Thyroid gland (tissue), 4 donors: ENCODE results near the gene PHB1. TPM values are rescaled to one million over a fixed set of nuclear protein-coding genes. Genes with fewer than 3 reads are reported as not detected.

ENCODE experiments used
- DNase-seq, 2 donors: peaks; one replicate each; pipeline ENCODE4 v3.0.0-alpha.2; 2019
- H3K27ac ChIP-seq, 3 donors: fragments of 200-600 bp; sonication (generic); 1 replicate in 2 of 3; 2 replicates in 1 of 3; pipeline ENCODE4 v1.5.1; 2016 to 2019; ENCODE audit warnings: mild to moderate bottlenecking in 1 of 3, moderate library complexity in 1 of 3
- H3K27me3 ChIP-seq: fragments of 200-600 bp; sonication (generic); one replicate; pipeline ENCODE4 v1.5.1; 2019
- H3K36me3 ChIP-seq, 2 donors: fragments of 200-600 bp; sonication (generic); one replicate each; pipeline ENCODE4 v1.5.1; 2016 to 2019
- H3K4me1 ChIP-seq, 2 donors: fragments of 200-600 bp; sonication (generic); one replicate each; pipeline ENCODE4 v1.5.1; 2017 to 2019
- H3K4me3 ChIP-seq, 3 donors: fragments of 200-600 bp; sonication (generic); replicated peaks in 1 of 3; 1 replicate in 2 of 3; 2 replicates in 1 of 3; pipeline ENCODE4 v1.5.1; 2016; ENCODE audit warnings: mild to moderate bottlenecking in 1 of 3
- H3K9me3 ChIP-seq: fragments of 200-600 bp; sonication (generic); one replicate; pipeline ENCODE4 v1.5.1; 2017
- POLR2A ChIP-seq, 2 donors: fragments of 450-650 bp; IDR thresholded peaks; one replicate each; pipeline ENCODE4 v1.6.1; 2017; ENCODE audit warnings: antibody characterized with exemption in 2 of 2, mild to moderate bottlenecking in 2 of 2, moderate library complexity in 1 of 2
- WGBS, 2 donors: methylation state at CpG; one replicate each; pipeline ENCODE4 v1.1.5; 2017; 5-methylcytosine and 5-hydroxymethylcytosine counted together
- intact Hi-C: fragments of 100-400 bp; cut with DNase I; formaldehyde crosslinking; loops from one replicate; pipeline ENCODE4 v1.15.1; 2023
- total RNA-seq, 4 donors: library from RNA; depleted of rRNA; stranded (reverse); fragments of >200 nt; gene quantifications; one replicate each; pipeline ENCODE4 v1.2.3, GENCODE V29; 2016
- TF ChIP-seq, protein P1 (sequence below), 6 experiments: fragments of 200-600 bp in 3 of 6; fragments of 450-650 bp in 3 of 6; sonication (generic) in 3 of 6; IDR thresholded peaks; one replicate each; pipeline ENCODE4 v1.5.1; 2016 to 2019; ENCODE audit warnings: antibody characterized with exemption in 6 of 6, mild to moderate bottlenecking in 2 of 6, inconsistent platforms in 1 of 6, moderate library complexity in 1 of 6

Gene PHB1
- total RNA-seq, 4 donors from 2014 or later: 77.5 to 129 (median 103) TPM

DNA sequence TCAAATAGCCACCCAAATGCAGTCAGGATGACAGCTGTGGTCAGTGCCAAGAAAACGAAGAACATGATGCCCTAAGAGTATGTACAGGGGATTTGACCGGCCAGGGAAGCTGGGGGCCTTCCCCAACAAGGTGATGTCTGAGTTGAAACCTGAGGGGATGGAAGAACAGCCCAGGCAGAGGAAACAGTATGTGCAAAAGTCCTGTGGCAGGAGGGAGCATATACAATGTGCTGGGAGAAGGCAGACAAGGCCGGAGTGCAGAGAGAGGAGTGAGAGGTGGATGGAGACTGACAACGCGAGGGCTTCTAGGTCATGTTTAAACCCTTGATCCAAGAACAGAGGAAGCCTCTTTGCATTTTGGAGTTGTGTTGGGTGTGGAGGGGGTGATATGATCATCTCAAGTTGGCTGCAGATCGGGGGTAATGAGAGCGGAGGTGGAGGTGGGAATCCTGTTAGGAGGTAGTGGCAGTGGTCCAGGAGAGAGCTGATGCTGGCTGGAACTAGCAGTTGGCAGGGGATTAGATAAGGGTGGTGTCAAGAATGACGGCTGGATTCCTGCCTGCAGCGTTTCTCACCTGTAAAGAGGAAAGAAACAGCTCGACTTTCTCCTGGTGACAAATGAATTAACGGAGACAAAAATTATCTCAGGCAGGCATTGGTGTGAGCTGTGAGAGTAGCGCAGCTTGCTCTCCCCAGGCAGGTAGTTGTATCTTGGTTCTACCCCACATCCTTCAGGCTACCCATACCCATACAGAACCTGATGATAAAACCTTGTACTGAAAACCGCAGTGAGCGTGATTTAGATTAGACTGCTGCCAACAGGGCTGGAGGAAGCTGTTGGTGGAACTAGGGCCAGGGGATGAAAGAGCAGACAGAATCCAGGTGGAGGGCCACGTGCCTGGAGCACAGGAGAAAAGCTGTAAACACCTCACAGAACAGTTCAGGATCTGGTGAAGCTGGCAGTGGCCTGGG is 43.2 kb upstream of the PHB1 start:
- WGBS, 2 donors: 63 to 69% methylated on average over 15 of the region's 15 CpGs
- no peaks in the 10 kb centered on the region for H3K9me3 ChIP-seq
- H3K27ac ChIP-seq: no peak overlapping the region
- no peaks in the 10 kb centered on the region for H3K4me1 ChIP-seq
- H3K4me3 ChIP-seq: no peak overlapping the region
- no peak for TF ChIP-seq POLR2A (IDR thresholded peaks at IDR 0.05)
- TF ChIP-seq, protein P1, sequence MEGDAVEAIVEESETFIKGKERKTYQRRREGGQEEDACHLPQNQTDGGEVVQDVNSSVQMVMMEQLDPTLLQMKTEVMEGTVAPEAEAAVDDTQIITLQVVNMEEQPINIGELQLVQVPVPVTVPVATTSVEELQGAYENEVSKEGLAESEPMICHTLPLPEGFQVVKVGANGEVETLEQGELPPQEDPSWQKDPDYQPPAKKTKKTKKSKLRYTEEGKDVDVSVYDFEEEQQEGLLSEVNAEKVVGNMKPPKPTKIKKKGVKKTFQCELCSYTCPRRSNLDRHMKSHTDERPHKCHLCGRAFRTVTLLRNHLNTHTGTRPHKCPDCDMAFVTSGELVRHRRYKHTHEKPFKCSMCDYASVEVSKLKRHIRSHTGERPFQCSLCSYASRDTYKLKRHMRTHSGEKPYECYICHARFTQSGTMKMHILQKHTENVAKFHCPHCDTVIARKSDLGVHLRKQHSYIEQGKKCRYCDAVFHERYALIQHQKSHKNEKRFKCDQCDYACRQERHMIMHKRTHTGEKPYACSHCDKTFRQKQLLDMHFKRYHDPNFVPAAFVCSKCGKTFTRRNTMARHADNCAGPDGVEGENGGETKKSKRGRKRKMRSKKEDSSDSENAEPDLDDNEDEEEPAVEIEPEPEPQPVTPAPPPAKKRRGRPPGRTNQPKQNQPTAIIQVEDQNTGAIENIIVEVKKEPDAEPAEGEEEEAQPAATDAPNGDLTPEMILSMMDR (IDR thresholded peaks at IDR 0.05): no peak
- no peak for DNase-seq
- intact Hi-C loops: no loop called here
- H3K36me3 ChIP-seq: no peaks in the 10 kb centered on the region
- H3K27me3 ChIP-seq: no peaks in the 10 kb centered on the region

DNA sequence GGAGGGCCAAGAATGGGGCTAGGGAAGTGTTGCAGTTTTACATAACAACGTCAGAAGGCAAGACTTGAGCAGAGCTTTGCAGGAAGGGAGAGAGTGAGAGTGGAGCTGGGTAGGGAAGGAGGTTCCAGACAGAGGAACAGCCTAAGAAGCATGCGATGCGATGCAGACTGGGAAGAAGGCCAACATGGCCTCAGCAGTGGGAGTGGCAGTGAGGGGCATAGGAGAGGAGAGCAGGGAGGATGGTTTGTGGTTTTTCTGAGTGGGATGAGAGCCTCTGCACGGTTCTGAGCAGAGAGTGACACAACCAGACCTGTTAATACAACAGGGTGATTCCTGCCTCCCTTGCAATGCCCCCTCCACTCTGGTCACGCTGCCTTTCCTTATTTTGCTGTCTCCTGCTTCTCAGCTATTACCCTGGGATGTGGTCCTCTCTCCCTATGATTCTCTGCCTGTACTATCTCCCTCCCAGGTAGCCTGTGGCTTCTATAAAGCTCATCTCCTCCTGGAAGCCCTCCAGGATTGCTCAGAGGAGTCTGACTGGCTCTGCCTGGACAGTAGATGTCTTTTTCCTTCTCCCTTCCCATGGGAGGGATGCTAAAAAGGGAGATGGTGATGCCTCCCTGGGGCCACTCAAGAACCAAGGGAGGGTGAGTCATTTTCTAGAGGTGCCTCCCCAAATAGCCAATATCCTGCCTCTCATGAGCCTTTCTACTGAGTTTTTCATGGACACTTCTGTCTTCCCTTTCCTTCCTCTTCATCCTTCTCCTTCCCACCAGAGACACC is 41.7 kb upstream of the PHB1 start:
- intact Hi-C loops: no loop called here
- Histone ChIP-seq H3K27ac (no peak overlapping the region), H3K36me3 (no peaks in the 10 kb centered on the region), H3K27me3 (no peaks in the 10 kb centered on the region), H3K9me3 (no peaks in the 10 kb centered on the region), H3K4me1 (no peaks in the 10 kb centered on the region), H3K4me3 (no peak overlapping the region)
- DNase-seq: no peak
- TF ChIP-seq, protein P1 (IDR thresholded peaks at IDR 0.05): no peak
- no peak for TF ChIP-seq POLR2A (IDR thresholded peaks at IDR 0.05)
- WGBS, 2 donors: 24 to 28% methylated on average over 5 of the region's 5 CpGs

DNA sequence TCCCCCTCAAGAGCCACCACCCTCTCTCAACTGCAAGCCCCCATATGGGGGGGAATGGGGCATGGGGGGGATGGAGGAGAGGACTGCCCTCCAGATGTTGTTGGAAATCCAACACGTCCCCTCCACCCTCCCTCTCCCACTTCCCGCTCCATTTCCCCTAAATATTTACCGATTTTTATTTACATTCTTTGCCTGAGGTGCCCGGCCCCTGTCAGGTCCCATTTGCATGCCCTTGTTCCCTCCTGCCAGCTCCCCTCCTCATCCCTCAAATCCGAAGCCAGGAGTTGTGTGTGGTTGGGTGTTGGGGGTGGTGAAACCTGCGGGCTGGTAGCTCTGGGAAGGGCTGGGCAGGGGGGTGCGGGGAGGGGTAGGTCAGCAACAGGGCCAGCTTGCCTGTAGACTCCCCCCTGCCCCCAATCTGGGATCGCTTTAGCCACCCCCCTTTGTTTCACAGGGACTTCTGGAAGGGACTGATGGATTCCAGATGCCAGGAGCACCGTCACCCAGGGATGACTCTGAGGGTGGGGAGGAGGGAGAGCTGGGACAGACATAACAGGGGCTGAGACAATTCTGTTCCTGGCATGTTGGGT is 40.7 kb upstream of the PHB1 start:
- WGBS, 2 donors: 59 to 68% methylated on average over 7 to 9 of the region's 9 CpGs
- intact Hi-C loops: no loop called here
- H3K27ac ChIP-seq: no peak overlapping the region
- no peak for TF ChIP-seq POLR2A (IDR thresholded peaks at IDR 0.05)
- TF ChIP-seq, protein P1 (IDR thresholded peaks at IDR 0.05): no peak
- no peak for DNase-seq
- H3K36me3 ChIP-seq: no peaks in the 10 kb centered on the region
- no peaks in the 10 kb centered on the region for H3K9me3 ChIP-seq
- no peaks in the 10 kb centered on the region for H3K27me3 ChIP-seq
- no peak overlapping the region for H3K4me3 ChIP-seq
- H3K4me1 ChIP-seq: no peaks in the 10 kb centered on the region

DNA sequence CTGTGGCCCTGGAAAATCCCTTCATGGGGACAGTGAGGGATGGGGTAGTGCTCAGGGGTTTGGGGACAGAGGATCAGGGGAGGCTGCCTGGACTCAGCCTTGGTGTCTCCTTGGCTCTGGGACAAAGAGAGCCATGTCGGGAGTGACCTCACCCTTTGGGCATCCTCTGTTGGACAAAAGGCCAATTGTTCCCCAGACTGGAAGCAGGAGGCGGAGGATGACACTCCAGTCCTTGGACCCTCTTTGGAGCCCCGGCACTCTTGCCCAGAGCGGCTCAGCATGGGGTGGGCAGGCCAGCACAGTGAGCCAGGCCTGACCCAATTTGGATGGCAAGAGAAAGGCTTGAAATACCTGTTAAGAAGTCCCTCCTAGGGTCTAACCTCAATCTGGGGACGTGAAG is 39.4 kb upstream of the PHB1 start:
- Histone ChIP-seq H3K36me3 (no peaks in the 10 kb centered on the region), H3K4me3 (no peak overlapping the region), H3K27me3 (no peaks in the 10 kb centered on the region), H3K4me1 (no peaks in the 10 kb centered on the region), H3K9me3 (no peaks in the 10 kb centered on the region), H3K27ac (no peak overlapping the region)
- intact Hi-C loops: no loop called here
- DNase-seq: no peak
- no peak for TF ChIP-seq POLR2A (IDR thresholded peaks at IDR 0.05)
- TF ChIP-seq, protein P1 (IDR thresholded peaks at IDR 0.05): no peak
- WGBS, 2 donors: 56 to 73% methylated on average over 2 to 3 of the region's 5 CpGs
